LNCaP clone FGC (cell line): Measurements from ENCODE around the gene NSDHL.
A peak's percentile ranks its signal among the peaks of the same experiment; 100 is the strongest.
"Not testable (repeated sequence)": the region's sequence is repeated elsewhere in the genome, so short reads cannot be mapped to it uniquely, and the experiment has no call there.

Experiments used
- DNase-seq: peaks from one replicate; pipeline ENCODE4 v3.0.0-alpha.2; 2011; ENCODE audit warnings: low read depth
- H3K4me3 ChIP-seq: 2 replicates; pipeline ENCODE4 v1.5.1; 2011; ENCODE audit warnings: mild to moderate bottlenecking, low read depth, low read length, control low read depth
- TF ChIP-seq, protein P1 (sequence below): IDR thresholded peaks from 2 replicates; pipeline ENCODE4 v1.5.1; 2012; ENCODE audit warnings: mild to moderate bottlenecking; ENCODE audit not compliant: control insufficient read depth, insufficient read depth; ENCODE audit errors: extremely low read depth

NSDHL gene

DNA sequence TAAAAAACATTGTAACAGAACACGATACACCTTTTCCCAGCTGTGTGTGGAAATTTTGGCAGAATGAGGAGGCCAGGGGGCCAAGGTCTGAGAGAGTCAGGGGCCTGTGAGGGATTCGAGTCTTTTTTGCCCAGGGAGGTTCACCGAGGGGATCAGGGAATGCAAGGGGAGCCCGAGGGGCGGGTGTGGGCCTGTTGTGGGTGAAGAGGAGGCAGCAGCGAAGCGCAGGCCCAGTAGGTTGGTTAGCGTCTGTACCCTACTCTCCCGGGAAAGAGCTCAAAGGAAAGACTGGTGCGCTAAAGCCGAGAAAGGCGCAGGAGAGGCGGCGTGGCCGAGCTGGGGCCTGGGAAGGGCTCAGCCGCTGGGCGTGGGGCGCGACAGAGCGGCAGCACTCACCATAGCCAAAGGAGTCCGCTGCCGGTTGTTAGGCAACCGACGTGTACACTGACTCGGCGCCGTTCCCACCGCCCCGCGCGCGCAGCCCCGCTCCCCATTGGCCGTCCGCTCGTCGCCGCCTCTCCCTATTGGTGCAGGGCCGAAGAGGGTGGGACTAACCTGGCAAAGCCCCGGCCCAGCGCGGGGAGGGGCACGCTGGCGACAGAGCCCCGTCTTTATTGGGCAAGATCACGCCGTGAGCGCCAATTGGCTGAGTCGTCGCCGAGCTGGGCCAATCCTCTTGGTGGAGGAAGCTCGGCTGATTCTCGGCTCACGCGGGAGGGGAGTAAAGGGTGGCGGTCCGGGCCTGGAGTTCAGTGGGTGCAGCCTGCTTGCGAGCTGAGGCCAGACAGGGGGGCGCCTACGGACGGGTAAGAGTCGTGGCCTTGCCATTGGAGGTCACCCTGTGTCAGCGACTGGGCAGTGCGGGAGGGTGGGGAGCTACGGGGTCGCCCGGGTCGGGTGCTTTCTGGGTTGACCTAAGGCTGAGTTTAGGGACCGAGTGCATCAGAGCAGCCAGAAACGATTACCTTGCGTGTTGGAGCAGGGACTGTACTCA, at the start of gene NSDHL, which contains the start of gene CETN2:
Gene NSDHL, plus strand, starts transcription at position 752 of the 994 bp plus-strand sequence. CDS start 15,262 bp downstream, outside the sequence.
Gene CETN2, minus strand, starts transcription at position 446 of the 994 bp plus-strand sequence. Its CDS starts 47 bp downstream, at position 399.
- TF ChIP-seq, protein P1, sequence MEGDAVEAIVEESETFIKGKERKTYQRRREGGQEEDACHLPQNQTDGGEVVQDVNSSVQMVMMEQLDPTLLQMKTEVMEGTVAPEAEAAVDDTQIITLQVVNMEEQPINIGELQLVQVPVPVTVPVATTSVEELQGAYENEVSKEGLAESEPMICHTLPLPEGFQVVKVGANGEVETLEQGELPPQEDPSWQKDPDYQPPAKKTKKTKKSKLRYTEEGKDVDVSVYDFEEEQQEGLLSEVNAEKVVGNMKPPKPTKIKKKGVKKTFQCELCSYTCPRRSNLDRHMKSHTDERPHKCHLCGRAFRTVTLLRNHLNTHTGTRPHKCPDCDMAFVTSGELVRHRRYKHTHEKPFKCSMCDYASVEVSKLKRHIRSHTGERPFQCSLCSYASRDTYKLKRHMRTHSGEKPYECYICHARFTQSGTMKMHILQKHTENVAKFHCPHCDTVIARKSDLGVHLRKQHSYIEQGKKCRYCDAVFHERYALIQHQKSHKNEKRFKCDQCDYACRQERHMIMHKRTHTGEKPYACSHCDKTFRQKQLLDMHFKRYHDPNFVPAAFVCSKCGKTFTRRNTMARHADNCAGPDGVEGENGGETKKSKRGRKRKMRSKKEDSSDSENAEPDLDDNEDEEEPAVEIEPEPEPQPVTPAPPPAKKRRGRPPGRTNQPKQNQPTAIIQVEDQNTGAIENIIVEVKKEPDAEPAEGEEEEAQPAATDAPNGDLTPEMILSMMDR: no peak
- peak; percentile 90 for DNase-seq
- H3K4me3 ChIP-seq: peak within 1 kb of the TSS; percentile 71

DNA sequence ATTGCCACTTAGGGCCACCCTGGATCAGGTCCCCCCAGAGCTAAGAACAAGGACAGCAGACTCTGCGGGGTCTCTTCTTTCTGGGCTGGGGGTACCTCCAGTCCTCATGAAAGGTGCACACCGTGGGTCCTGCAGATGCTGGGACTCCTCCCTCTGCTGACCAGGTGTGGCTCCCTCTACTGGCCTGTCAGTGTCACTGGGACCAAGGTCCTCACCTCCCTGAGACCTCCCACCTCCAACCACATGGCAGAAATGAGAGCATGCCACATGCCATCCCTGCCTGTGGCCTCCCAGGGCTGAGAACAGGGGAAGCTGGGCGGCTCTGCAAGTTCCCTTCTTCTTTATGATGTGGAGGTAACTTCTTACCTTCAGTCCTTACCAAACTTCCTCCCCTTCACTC, 43.8 kb upstream of the NSDHL start:
- DNase-seq, H3K4me3 ChIP-seq: not testable (repeated sequence)

DNA sequence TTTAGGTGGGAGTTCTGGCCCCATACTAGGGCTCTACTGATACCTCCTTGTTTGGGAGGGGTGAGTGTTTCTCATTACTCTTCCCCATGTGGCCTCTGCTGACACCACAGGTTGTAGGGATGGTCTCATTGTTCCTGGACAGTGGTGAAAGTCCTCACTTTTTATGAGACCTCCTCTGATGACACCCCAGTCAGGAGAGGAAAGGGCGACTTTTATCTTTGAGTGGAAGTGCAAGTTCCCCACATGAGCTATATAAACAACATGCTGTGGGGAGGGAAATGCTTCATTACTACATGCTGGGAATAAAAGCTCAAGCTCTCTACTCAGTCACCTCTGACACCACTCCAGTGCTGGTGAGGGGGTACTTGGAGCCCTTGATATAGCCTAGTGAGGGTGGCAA, 31.9 kb upstream of the NSDHL start:
- H3K4me3 ChIP-seq: no peak overlapping the region
- no peak for DNase-seq
- TF ChIP-seq, protein P1: no peak

DNA sequence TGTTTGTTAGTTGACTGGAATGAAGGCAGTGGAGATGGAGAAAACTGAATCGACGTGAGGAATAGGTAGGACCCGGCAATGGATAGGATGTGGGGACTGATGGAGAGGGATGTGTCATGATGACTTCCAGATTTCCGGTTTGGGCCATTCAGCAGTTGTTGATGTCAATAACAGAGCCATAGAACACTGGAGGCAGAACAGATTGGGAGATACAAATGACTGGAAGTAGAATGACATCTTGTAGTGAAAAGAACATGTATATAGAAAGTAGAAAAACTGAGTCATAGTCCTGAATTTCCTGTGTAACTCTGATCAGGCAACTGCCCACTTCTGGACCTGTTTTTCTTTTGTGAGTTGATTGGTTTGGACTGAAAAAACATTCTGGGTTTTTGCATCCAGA, 24.8 kb upstream of the NSDHL start:
- TF ChIP-seq, protein P1: no peak
- H3K4me3 ChIP-seq: no peak overlapping the region
- DNase-seq: no peak

DNA sequence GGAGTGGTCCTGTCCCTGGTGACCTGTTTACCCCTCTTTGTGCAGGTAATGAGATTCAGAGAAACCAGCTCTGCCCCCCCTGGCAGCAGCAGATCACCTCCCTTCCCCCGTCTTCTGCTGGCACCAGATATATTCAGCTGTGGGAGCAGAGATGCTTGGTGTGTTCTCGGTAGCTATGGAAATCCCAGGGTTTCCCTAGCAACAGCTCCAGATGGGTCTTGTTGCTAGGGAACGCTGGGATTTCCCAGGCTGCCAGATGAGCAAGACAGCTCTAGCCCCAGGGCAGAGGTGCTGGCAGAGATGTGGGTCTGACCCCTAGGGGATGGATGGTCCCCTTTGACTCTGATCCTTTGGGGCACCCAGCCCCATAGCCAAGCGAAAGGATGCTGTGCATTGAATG, 20.5 kb upstream of the NSDHL start:
- DNase-seq: no peak
- H3K4me3 ChIP-seq: no peak overlapping the region
- TF ChIP-seq, protein P1: no peak

DNA sequence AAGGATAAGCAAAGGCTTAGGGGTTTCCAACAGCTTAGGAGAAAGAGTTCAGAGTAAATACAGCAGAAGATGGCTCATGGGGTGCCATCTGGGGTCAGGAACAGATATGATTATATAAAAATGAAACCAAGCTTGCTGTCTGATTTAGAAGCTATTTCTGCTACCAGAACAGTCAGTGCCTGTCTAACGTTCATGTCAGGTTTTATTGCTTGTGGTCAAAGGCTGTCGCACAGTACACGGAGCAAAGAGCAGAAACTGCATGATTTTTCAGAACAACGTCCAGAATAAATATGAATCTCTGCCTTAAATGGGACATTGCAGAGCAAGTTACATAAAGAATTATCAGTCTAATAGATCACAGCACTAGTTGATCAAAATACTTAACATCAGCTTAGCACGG, 17.7 kb upstream of the NSDHL start:
- no peak overlapping the region for H3K4me3 ChIP-seq
- DNase-seq: no peak
- TF ChIP-seq, protein P1: no peak

DNA sequence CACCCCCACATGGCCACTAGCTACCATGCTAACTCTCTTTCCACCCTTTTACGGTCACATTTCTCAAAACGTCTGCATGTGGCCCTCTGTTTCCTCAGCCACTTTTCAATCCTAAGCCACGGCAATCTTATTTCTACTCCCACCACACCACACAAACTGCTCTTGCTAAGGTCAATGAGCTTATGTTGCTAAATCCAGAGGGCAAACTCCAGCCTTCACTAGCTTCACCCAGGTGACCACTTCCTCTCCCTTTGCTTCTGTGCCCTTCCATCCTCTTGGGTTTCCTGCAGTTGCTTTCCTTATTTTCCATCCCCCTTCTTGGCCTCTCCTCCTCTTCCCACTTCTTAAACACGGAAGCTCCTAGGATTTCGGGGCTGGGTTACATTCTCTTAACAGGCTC, 16.8 kb upstream of the NSDHL start:
- no peak for DNase-seq
- TF ChIP-seq, protein P1: no peak
- no peak overlapping the region for H3K4me3 ChIP-seq
